ENCODE results near the gene S100PBP. TPM values are rescaled to one million over a fixed set of nuclear protein-coding genes. Genes with fewer than 3 reads are reported as not detected.

The S100PBP gene
- total and polyA plus RNA-seq, 10 of the 15 experiments (the other 5 are each of a cell fraction or from before 2014, with no cell fraction given), result 17.0 to 98.3 (median 40.6) TPM

- no peak for TF ChIP-seq NKRF (conservative IDR thresholded peaks at IDR 0.05)
- no peak for TF ChIP-seq PAX5 (IDR thresholded peaks at IDR 0.05; ENCODE audit: borderline replicate concordance, low read depth, low read length)
Measured at GRCh38 chr1:32774950-32775634, 42.4 kb upstream of the S100PBP start (continued).

GRCh38 chr1:32775640-32776337 lies 41.7 kb upstream of the S100PBP start:
- Histone ChIP-seq H3K4me2 (ENCODE audit: control insufficient read depth, insufficient read depth) (no peak overlapping the region), H3K9ac (ENCODE audit: control insufficient read depth, insufficient read depth, low read length) (no peak overlapping the region), H3K27me3 (replicated peaks in 1 of 2; ENCODE audit: control insufficient read depth in 2 of 2, insufficient read depth in 2 of 2, low read length in 1 of 2) (no peaks in the 10 kb centered on the region), H3K9me3 (replicated peaks; ENCODE audit: control insufficient read depth, insufficient read depth, low read length) (no peaks in the 10 kb centered on the region), H3K36me3 (ENCODE audit: control insufficient read depth in 2 of 2, insufficient read depth in 2 of 2, low read length in 1 of 2) (peaks cover 33 to 41% of the 10 kb centered on the region in 2 experiments), H3K79me2 (ENCODE audit: control insufficient read depth, insufficient read depth, low read length) (no peaks in the 10 kb centered on the region), H3K27ac (ENCODE audit: control insufficient read depth, insufficient read depth) (no peak overlapping the region), H4K20me1 (ENCODE audit: control insufficient read depth, insufficient read depth) (no peaks in the 10 kb centered on the region), H3K4me1 (ENCODE audit: control insufficient read depth, insufficient read depth, low read length) (no peaks in the 10 kb centered on the region), H2AFZ (ENCODE audit: control insufficient read depth, low read depth, low read length) (no peak overlapping the region), H3K4me3 (no peak overlapping the region)
- SMC1A ChIA-PET (ENCODE audit: uncharacterized antibody, unreplicated experiment), result interaction anchor here (1.2 to 5.1 kb wide), 5 partner anchors 42 to 254 kb away, joined by 3 to 37 read pairs (median 4); no protein-coding TSS in a partner anchor
- intact Hi-C loops (cut with micrococcal nuclease; ENCODE audit: unreplicated experiment) (no loop called here), in situ Hi-C loops (cut with MboI) (no loop called here)
- CTCF ChIA-PET, result interaction anchor here (0.9 to 7.2 kb wide), 8 partner anchors 26 to 375 kb away, joined by 3 to 163 read pairs (median 4); no protein-coding TSS in a partner anchor
- TF ChIP-seq SP1 (IDR thresholded peaks at IDR 0.05; ENCODE audit: low read depth, low read length), result no peak
- TF ChIP-seq GATAD2B (conservative IDR thresholded peaks at IDR 0.05; ENCODE audit: low read depth), result no peak
- no peak for TF ChIP-seq PBX3 (IDR thresholded peaks at IDR 0.05; ENCODE audit: insufficient replicate concordance, low read depth, low read length)
- no peak for TF ChIP-seq ZNF274 (IDR thresholded peaks at IDR 0.05; ENCODE audit: insufficient read depth, insufficient read length)
- TF ChIP-seq STAT1 (conservative IDR thresholded peaks at IDR 0.05), result no peak
- POLR2A ChIA-PET, result interaction anchor here (1.1 kb wide), 1 partner anchor 8 kb away, joined by 3 read pairs; no protein-coding TSS in a partner anchor
- BruUV-seq (replicated peaks), result no TSS peak
- no peak for ATAC-seq
- FAIRE-seq, result no peak
- DNase-seq (ENCODE audit: low read depth, low spot score), result no peak
- RAD21 ChIA-PET (ENCODE audit: unreplicated experiment), result interaction anchor here (1.7 to 6.0 kb wide), 2 partner anchors 63 to 256 kb away, joined by 8 to 65 read pairs; no protein-coding TSS in a partner anchor
- 91% methylated on average over 13 of the region's 13 CpGs for WGBS (ENCODE audit: insufficient coverage, insufficient replicate concordance, low lambda C conversion rate, missing lambda C conversion rate)

Data from GM12878 (cell line).